Lower lobe of right lung (tissue), 2 donors: ENCODE results near the gene MEPCE. TPM values are rescaled to one million over a fixed set of nuclear protein-coding genes. Genes with fewer than 3 reads are reported as not detected.

Experiments
- ATAC-seq, 2 donors: fragments of 200-7000 bp; cut with Tn5 transposase; one replicate each; pipeline ENCODE4 v1.9.1; 2020 to 2022; ENCODE audit warnings: mild to moderate bottlenecking in 2 of 2, moderate library complexity in 2 of 2
- DNase-seq: peaks from one replicate; pipeline ENCODE4 v3.0.0-alpha.2; 2020
- H3K27ac ChIP-seq: fragments of 200-600 bp; one replicate; pipeline ENCODE4 v1.8.0; 2022
- H3K27me3 ChIP-seq: fragments of 200-600 bp; one replicate; pipeline ENCODE4 v1.8.0; 2022; ENCODE audit warnings: low read depth
- H3K36me3 ChIP-seq: fragments of 200-600 bp; one replicate; pipeline ENCODE4 v1.8.0; 2022; ENCODE audit warnings: mild to moderate bottlenecking
- H3K4me1 ChIP-seq: fragments of 200-600 bp; one replicate; pipeline ENCODE4 v1.8.0; 2022
- H3K4me3 ChIP-seq: fragments of 200-600 bp; one replicate; pipeline ENCODE4 v1.8.0; 2022; ENCODE audit warnings: mild to moderate bottlenecking
- H3K9me3 ChIP-seq: fragments of 200-600 bp; one replicate; pipeline ENCODE4 v1.8.0; 2022
- intact Hi-C: fragments of 100-400 bp; cut with DNase I; formaldehyde crosslinking; loops from one replicate; pipeline ENCODE4 v1.11.0; 2022
- total RNA-seq: library from RNA; stranded (reverse); fragmentation: NEBNext Ultra II Directional; extraction: Animal tissue kit (Norgen Biotek cat#: 25700); gene quantifications from one replicate; pipeline ENCODE4 v1.2.1, GENCODE V29; 2021
- TF ChIP-seq, protein P1 (sequence below): fragments of 200-600 bp; IDR thresholded peaks from one replicate; pipeline ENCODE4 v1.8.0; 2022; ENCODE audit warnings: antibody characterized with exemption, mild to moderate bottlenecking
- donor health status: DM: no; HTN: yes; CAD: no; lungs with severe emphysema.

MEPCE gene
- total RNA-seq, 1 donor from 2014 or later: 36.3 TPM

DNA sequence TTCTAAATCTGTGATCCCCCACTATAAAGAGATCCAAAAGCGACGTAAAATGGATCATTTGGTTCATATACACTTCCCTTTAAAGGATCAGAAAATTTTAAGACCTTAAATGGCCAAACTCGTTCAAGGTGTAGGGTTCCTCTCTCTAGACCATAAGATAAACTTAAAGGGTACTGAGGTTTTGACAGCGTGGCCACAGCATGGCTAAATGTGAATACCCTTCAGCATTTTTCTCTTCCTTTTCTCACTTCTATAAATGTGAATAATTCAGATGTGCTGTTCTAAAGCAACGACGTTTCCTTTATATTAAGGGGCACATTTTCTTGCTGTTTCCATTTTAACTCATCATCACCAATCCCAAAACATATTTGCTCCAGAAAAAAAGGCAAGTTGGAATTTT, 6.3 kb upstream of the MEPCE start:
- no peak for ATAC-seq
- H3K36me3 ChIP-seq: no peaks in the 10 kb centered on the region
- no peaks in the 10 kb centered on the region for H3K27me3 ChIP-seq
- no peak overlapping the region for H3K4me3 ChIP-seq
- DNase-seq: no peak
- peaks cover 6% of the 10 kb centered on the region for H3K4me1 ChIP-seq
- TF ChIP-seq, protein P1, sequence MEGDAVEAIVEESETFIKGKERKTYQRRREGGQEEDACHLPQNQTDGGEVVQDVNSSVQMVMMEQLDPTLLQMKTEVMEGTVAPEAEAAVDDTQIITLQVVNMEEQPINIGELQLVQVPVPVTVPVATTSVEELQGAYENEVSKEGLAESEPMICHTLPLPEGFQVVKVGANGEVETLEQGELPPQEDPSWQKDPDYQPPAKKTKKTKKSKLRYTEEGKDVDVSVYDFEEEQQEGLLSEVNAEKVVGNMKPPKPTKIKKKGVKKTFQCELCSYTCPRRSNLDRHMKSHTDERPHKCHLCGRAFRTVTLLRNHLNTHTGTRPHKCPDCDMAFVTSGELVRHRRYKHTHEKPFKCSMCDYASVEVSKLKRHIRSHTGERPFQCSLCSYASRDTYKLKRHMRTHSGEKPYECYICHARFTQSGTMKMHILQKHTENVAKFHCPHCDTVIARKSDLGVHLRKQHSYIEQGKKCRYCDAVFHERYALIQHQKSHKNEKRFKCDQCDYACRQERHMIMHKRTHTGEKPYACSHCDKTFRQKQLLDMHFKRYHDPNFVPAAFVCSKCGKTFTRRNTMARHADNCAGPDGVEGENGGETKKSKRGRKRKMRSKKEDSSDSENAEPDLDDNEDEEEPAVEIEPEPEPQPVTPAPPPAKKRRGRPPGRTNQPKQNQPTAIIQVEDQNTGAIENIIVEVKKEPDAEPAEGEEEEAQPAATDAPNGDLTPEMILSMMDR: no peak
- H3K27ac ChIP-seq: no peak overlapping the region
- intact Hi-C loops: no loop called here
- no peaks in the 10 kb centered on the region for H3K9me3 ChIP-seq

DNA sequence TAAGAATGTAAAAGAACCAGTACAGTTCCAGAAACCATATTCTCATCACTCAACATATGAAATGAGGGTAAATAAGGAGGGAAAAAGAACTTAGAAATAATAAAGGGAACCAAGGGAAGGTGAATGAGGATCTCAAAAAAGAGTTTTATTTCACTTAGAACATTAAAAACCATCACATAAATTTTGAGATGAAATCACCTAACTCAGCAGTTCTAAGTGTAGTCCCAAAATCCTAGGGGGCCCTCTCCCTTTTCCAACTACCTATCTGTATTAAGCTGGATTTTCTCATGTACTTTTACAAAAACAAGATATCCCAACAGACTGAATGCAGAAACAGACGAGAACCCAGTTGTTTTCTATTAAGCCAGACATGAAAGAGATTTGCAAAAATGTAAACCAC, 4.3 kb upstream of the MEPCE start:
- TF ChIP-seq, protein P1: no peak

DNA sequence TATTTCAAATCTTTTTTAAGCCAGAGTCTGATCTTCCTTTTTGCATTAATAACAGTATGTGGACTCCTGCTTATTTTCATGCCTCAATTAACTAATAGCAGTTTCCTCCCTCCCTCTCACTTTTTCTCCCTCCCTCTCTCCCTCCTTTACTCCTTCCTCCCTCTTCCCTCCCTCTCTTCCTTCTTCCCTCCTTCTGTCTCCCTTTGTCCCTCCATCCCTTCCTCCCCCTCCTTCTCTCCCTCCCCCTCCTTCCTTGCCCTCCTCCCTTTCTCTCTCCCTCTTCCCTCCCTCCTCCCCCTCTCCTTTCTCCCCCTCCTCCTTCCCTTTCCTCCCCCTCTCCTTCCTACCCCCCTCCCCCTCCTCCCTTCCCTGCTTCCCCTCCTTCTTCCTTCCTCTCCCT, 3.1 kb upstream of the MEPCE start:
- Histone ChIP-seq H3K4me1 (peaks cover 18% of the 10 kb centered on the region), H3K9me3 (no peaks in the 10 kb centered on the region), H3K27ac (no peak overlapping the region), H3K27me3 (no peaks in the 10 kb centered on the region), H3K4me3 (no peak overlapping the region), H3K36me3 (peaks cover 5% of the 10 kb centered on the region)
- TF ChIP-seq, protein P1: no peak
- intact Hi-C loops: no loop called here
- no peak for DNase-seq
- ATAC-seq: no peak

More for the DNA sequence above, 4.3 kb upstream of the MEPCE start:
- Histone ChIP-seq H3K9me3 (no peaks in the 10 kb centered on the region), H3K27ac (no peak overlapping the region), H3K27me3 (no peaks in the 10 kb centered on the region), H3K4me1 (peaks cover 6% of the 10 kb centered on the region), H3K36me3 (no peaks in the 10 kb centered on the region), H3K4me3 (no peak overlapping the region)
- no peak for DNase-seq
- intact Hi-C loops: no loop called here
- no peak for ATAC-seq

DNA sequence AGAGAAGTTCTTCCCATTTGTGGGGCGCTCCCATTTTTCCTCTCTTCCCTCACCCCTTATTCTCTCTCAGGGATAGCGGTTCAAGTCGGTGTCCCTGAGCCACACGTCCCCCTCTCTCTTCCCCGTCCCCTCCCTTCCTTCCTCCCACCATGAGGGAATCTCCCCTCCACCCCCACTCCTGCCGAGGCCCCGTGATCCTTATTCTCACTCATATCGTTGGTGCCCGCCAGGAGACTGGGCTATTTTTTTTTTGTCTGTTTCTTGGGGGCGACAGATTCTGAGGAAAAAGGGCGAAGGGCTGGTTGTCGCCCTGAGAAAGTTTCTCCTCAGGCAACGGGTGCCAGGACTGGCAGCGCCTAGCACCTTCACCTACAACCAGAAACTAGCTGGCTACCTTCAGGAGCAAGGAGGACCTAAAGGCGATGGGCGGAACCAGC, 1.9 kb upstream of the MEPCE start:
- no peak for DNase-seq
- Histone ChIP-seq H3K27me3 (no peaks in the 10 kb centered on the region), H3K4me3 (peak overlapping the region; percentile 93), H3K36me3 (peaks cover 15% of the 10 kb centered on the region), H3K27ac (peak overlapping the region; percentile 98), H3K9me3 (no peaks in the 10 kb centered on the region), H3K4me1 (peaks cover 31% of the 10 kb centered on the region)
- intact Hi-C loops: no loop called here
- ATAC-seq: no peak
- TF ChIP-seq, protein P1: no peak

DNA sequence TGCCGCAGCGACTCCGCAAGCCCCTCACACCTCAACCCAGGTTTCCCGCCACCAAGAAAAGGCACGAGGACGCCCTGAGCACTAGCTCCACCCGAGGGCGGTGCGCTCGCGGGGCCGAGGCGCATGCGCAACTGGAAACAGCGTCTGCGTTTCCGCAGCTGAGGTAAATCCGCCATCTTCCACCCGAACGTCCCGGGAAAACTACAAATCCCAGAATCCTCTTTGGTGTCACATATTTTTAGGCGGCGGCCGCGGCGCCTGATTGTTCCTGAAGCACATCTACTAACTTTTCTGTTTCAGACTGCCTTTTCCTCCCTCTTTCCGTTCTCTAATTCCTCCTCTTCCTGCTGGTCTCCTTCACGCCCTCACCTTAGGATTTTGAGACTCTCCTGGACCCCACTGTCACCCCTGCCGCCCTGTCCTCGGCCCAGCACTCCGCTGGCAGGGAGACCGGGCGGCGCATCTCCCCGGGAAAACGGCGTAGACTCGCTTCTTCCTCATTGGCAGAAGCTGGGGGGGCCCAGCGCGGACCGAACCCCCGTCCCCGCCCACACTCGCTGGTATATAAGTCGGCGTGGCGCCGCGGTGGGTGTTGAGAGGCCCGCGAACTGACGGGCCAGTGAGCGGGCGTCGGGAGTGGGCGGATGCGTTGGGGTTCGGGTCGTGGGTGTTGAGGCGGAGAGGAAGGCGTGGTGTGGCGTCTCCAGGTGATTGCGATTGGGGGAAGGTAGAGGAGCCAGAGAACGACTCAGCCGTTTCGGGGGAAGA, 1.2 kb upstream of the MEPCE start, which contains the start of gene ZCWPW1:
ZCWPW1 (minus strand) TSS at position 505 of the 768 bp plus-strand sequence. CDS start 8,054 bp downstream, outside the sequence.
- peaks cover 21% of the 10 kb centered on the region for H3K36me3 ChIP-seq
- intact Hi-C loops: no loop called here
- H3K27me3 ChIP-seq: no peaks in the 10 kb centered on the region
- peak within 1 kb of the TSS; percentile 98 for H3K27ac ChIP-seq
- ATAC-seq (peak; percentile 85 to 87), DNase-seq (peak; percentile 98)
- TF ChIP-seq, protein P1: no peak
- no peaks in the 10 kb centered on the region for H3K9me3 ChIP-seq
- peak within 1 kb of the TSS; percentile 93 for H3K4me3 ChIP-seq
- peaks cover 37% of the 10 kb centered on the region for H3K4me1 ChIP-seq
